HL-60/S4 (cell line): Measurements from ENCODE around the gene SH3RF3.

Experiments
- in situ Hi-C: fragments of 300-500 bp; cut with MboI; formaldehyde crosslinking; loops from 2 replicates; pipeline ENCODE4 v1.14.3; 2022; ENCODE audit warnings: low sequenced_read_pairs

The SH3RF3 gene

GRCh38 chr2:109479804-109480203 lies 350.8 kb downstream of the SH3RF3 start:
- in situ Hi-C loops = no loop called here

GRCh38 chr2:109480486-109481195 lies 351.6 kb downstream of the SH3RF3 start:
- in situ Hi-C loops = no loop called here

GRCh38 chr2:109481196-109481555 lies 352.2 kb downstream of the SH3RF3 start:
- in situ Hi-C loops = no loop called here

- in situ Hi-C loops = no loop called here
These were observed 352.6 kb downstream of the SH3RF3 start for GRCh38 chr2:109481599-109481998.

GRCh38 chr2:109482361-109482861 lies 353.4 kb downstream of the SH3RF3 start:
- in situ Hi-C loops = no loop called here

GRCh38 chr2:109486711-109487535 lies 357.9 kb downstream of the SH3RF3 start:
- in situ Hi-C loops = no loop called here

- in situ Hi-C loops = no loop called here
These were observed 358.5 kb downstream of the SH3RF3 start for GRCh38 chr2:109487536-109487869.

- in situ Hi-C loops = no loop called here
These were observed 359.1 kb downstream of the SH3RF3 start for GRCh38 chr2:109487871-109488655.

GRCh38 chr2:109489296-109489695 lies 360.3 kb downstream of the SH3RF3 start:
- in situ Hi-C loops = no loop called here

- in situ Hi-C loops = no loop called here
These were observed 364.4 kb downstream of the SH3RF3 start for GRCh38 chr2:109493176-109493935.

- in situ Hi-C loops = no loop called here
These were observed 365.3 kb downstream of the SH3RF3 start for GRCh38 chr2:109494351-109494750.

- in situ Hi-C loops = no loop called here
These were observed 368.5 kb downstream of the SH3RF3 start for GRCh38 chr2:109497463-109497862.

GRCh38 chr2:109497911-109498870 lies 369.2 kb downstream of the SH3RF3 start:
- in situ Hi-C loops = no loop called here

- in situ Hi-C loops = no loop called here
These were observed 369.9 kb downstream of the SH3RF3 start for GRCh38 chr2:109498906-109499305.

GRCh38 chr2:109499566-109499965 lies 370.6 kb downstream of the SH3RF3 start:
- in situ Hi-C loops = no loop called here

- in situ Hi-C loops = loop anchor here (10.0 kb wide), 1 partner anchor 376 kb away; the partner anchor contains the start of gene SH3RF3
These were observed 371.9 kb downstream of the SH3RF3 start for GRCh38 chr2:109500910-109501309.

- in situ Hi-C loops = loop anchor here (10.0 kb wide), 1 partner anchor 377 kb away; the partner anchor contains the start of gene SH3RF3
These were observed 372.5 kb downstream of the SH3RF3 start for GRCh38 chr2:109501461-109501860.

GRCh38 chr2:109503191-109503590 lies 374.2 kb downstream of the SH3RF3 start:
- in situ Hi-C loops = loop anchor here (10.0 kb wide), 1 partner anchor 378 kb away; the partner anchor contains the start of gene SH3RF3

GRCh38 chr2:109507217-109507616 lies 378.2 kb downstream of the SH3RF3 start:
- in situ Hi-C loops = loop anchor here (10.0 kb wide), 1 partner anchor 382 kb away; the partner anchor contains the start of gene SH3RF3
